HG03175 (cell line): Measurements from ENCODE around the gene LCN9.
"Not testable (repeated sequence)": the region's sequence is repeated elsewhere in the genome, so short reads cannot be mapped to it uniquely, and the experiment has no call there.

Experiments
- ATAC-seq: cut with Tn5 transposase; IDR thresholded peaks from one replicate; pipeline ENCODE4 v1.9.1; 2021; ENCODE audit warnings: mild to moderate bottlenecking, moderate library complexity; ENCODE audit not compliant: unreplicated experiment

LCN9 gene

DNA sequence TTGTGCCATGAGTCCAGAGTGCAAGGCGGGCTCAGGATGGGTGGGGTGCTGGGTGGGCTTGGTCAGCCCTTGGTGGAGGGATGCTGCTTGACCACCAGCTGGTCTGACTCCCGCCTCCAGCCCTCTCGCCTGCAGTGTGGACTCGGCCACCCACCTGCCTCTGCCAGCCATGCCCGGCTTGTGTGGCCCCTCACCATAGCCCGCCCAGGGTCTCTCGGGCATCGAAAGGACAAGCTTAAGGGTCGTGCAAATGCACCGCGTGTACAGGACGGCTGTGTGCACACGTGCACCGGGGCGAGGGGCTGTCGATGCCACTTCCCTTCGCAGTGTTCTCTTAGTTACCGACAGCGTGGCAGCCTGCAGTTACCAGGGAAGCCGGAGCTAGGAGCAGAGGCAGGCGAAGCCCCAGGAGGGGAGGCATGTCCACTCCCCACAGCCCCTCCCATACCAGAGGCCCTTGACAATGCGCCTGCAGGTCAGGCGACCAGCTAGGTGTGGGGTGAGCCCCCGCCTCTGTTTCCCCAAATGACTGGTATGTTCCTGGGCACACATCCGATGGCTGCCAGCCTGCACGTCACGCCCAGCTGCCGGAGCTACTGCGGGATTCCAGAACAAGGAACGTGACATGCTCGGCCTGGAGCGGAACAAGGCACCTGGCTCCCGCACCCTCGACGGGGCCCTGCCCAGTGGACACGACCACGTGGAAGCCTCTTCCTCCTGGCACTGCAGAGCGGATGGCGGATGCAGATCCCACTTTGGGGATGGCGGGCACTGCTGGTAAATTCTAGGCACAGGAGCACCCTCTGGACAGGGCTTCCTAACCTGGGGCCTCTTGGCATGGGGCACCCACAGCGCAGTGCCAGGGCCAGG lies 7.8 kb downstream of the LCN9 start:
- no peak for ATAC-seq

DNA sequence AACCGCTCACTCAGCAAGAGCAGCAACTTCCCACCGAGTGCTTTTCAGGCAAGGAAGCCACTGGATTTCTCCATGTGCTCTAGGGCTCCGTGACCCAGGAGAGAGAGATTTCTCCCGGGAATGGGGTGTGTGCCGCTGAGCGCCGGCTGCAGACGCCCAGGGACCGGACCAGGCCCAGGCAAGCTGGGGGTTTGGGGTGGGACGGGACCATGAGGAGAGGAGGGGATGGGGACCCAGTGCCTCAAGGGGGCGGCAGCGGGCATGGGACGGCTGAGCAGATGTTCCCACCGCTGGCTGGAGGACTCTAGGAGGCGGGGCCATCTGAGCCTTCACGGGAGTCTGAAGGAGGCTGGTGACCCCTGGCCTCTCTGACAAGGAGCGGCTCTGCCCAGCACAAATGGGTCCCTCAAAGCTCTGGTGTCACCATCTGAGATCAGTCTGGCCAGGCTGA lies 8.5 kb downstream of the LCN9 start:
- no peak for ATAC-seq

DNA sequence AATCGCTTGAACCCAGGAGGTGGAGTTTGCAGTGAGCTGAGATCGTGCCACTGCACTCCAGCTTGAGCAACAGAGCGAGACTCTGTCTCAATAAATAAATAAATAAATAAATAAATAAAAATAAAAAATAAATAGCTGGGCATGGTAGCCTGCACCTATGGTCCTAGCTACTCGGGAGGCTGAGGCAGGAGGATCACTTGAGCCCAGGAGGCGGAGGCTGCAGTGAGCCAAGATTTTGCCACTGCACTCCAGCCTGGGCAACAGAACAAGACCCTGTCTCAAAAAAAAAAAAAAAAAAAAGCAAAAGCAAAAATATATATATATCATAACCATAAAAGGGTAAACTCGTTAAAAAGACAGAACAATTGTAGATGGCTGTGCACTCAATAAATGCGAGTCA lies 9.7 kb downstream of the LCN9 start:
- ATAC-seq, result not testable (repeated sequence)

DNA sequence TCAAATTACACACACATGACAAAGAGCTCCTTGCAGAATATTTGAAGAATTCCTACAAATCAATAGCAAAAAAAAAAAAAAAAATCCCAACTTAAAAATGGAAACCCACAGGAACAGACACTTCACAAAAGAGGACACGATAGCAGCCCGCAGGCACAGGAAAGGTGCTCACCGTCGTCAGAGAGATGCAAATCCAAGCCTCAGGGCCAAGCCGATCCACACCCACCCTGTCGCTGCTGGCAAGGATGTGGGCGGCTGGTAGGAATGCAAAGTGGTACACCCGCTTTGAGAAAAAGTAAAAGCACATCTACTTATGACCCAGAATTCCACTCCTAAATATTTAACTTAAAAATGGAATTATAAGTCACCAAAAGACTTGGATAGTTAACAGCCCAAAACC lies 10.8 kb downstream of the LCN9 start:
- ATAC-seq, result no peak

DNA sequence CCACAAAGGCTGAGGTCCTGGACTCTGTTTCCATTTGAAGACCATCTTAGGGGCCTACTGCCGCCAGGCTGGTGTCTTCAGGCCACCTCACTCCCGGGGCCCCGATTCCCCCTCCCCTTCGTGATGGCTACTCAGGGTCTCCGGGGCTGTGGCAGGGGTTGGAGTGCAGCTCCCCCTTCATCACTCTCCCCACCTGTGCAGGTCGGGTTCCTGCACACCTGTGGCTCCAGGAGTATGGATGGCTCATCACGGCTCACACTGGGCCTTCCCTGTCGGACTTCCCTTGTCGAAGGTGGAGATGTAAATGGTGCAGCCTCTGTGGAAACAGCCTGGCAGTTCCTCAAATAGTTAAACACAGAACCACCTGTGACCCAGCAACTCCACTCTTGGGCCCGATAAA lies 11.9 kb downstream of the LCN9 start:
- no peak for ATAC-seq

DNA sequence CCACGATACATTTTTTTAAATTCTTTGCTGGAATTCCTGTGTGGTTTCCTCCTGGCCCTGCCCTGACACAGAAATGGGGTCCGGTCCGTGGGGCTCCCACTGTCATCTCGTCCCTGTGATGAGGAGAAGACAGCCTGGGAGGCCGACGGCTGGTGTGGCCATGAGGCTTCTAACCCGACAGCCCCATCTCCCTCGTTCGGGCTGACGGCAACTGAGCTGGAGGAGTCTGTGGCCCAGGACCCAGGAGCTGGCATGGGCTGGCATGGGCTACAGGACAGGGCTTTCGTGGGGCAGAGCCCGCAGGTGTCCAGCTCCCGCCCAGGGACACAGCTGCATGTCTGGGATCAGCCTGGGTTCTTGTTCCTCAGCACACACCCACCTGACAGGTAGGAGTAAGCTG lies 13.8 kb downstream of the LCN9 start:
- no peak for ATAC-seq

DNA sequence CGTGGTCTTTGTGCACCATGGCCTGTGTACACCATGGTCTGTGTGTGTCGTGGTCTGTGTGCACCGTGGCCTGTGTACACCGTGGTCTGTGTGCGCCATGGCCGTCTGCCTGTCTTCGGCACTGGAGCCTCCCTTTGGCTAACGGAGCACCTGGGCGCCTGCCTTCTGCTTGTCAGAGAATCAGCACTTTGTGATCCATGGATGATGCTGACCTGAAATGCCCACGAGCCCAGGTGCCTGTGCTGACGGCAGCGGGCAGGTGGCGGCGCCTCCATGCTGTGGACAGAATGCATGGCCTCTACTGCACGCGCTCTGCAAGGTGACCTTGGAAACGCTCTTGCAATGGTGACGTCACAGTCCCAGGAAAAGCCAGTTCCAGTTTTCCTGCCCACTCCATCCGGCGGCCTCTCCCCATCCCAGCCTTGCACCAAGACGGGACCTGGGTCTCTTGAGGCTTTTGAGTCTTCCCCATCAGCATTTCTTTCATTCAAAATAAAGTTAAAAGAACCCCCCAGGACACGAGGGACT lies 14.6 kb downstream of the LCN9 start:
- ATAC-seq, result no peak

DNA sequence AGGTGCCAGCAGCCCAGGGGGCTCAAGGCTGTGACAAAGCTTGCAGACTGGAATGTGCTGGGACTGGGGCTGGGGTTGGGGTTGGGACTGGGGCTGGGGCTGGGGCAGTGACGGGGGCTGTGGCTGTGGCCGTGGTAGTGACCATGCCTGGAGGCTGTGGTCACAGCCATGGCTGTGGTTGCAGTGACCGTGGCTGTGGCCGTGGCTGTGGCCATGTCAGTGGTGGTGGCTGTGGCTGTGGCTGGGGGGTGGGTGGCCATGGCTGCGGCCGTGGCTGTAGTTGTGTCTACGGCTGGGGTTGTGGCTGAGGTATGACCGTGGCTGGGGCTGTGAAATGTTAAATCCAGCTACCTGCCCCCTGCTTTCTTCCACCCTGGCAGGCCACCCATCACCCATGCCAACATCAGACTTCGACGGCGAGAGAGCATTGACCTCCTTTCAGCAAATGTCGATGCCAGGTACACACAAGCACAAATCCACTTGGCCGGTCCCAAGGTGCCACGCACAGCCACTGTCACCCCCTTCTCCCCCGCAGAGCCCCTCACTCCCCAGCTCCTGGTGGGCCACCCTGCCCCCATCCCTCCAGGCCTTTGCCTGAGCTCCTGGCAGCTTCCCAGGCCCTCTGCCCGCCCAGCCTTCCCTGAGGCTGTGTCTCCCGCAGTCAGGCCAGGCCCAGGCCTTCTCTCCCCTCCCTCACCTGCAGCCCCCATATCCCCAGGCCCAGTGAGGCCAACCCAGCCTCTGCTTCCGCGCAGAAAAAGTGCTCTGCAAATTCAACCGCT lies 15.3 kb downstream of the LCN9 start:
- ATAC-seq, result no peak

DNA sequence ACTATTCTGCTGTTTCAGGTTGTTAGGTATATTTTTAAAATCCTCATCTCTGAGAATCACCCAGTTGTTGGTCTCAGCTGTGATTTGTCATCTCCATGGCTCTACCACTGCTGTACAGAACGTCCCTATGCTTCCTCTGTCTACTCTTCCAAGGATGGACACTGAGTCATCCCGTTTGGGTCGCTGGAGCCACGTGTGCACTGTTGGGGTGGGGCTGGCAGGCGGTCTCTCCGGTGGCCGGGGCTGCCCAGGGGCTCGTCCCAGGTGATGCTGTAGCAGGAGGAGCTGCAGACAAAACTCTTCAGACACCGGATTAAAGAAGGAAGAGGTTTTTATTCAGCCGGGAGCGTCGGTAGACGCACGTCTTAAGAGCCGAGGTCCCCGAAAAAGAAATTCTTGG lies 16.9 kb downstream of the LCN9 start:
- no peak for ATAC-seq

DNA sequence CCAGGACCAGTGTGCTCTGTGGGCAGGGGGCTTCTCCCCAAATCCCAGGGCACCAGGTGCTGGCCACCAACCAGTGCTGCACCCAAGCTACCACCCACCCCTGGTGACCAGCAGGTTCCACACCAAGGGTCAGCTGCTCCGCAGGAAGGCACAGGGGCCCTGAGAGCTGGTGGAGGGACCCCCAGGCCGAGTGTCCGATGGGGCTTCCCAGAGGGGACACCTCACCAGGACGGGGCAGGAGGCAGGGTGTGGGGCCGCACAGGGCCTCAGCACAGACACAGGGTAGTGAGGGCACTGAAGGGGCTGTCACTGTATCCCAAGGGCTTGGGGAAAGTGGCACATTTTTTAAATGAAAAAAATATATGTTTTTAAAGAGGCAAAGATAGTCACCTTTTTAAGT lies 18.1 kb downstream of the LCN9 start:
- no peak for ATAC-seq

DNA sequence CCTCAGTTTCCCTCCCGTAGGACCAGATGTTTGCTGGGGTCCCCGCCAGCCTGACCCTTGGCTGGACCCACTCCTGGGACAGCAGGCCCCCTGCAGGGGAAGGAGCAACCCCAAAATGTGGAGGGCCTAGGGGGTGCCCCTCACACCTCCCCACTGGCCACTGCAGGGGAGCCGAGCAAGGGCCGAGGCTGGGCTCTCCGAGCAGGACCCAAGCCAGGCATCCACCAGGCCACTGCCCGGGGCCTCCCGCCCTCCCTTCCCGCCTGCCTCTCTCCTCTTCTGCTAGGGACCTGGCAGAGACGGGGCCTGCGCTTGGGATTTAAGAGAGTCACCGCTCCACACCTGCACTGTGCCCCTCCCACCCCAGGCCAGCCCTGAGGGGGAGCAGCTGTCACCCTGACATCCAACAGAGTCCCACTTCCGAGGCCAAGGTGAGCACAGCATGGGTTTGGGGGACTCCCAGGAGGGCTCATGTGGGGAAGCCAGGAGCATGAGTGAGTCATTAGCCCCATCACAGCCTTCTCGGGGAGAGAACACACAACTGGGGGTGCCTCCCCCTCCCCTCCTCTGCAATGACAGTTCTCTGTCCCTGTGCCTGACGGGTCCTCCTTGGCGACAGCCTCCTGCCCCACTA lies 20.4 kb downstream of the LCN9 start:
- ATAC-seq, result no peak

DNA sequence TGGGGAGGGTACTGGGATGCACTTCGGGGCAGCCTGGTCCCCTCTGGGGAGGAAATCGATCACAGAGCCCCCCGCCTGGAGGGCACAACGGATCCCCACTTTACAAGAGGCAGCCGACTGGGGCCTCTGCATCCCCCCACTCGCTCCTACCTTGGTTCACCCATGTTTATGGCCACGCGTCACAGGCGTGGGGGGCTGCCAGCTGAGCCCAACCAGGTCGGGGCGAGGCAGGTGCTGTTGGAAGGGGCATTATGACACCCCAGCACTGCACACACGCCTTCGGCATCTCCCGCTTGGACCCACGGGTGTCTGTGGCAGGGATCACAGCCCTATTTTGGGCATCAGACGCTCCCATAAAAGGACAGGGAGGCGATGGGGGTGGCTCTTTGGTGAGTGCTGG lies 21.6 kb downstream of the LCN9 start:
- ATAC-seq, result no peak

DNA sequence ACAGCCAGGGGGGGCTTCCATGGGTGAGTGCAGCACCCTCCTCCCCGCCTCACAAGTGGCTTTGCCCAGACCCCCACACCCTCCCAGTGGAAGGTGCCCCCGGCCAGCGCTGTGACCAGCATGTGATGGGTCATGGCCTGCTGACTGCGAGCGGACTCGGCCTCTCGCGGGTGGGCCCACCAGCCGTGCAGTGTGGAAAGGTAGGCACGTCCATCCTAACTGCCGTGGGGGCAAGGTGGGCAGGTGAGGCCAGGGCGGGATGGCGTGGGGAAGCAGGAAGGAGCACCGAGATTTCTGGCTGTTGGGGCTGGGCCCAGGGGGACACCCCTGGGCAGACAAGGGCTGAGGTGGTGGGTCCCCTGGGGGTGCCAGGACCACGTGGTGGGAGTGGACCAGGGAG lies 24.1 kb downstream of the LCN9 start:
- ATAC-seq, result no peak

DNA sequence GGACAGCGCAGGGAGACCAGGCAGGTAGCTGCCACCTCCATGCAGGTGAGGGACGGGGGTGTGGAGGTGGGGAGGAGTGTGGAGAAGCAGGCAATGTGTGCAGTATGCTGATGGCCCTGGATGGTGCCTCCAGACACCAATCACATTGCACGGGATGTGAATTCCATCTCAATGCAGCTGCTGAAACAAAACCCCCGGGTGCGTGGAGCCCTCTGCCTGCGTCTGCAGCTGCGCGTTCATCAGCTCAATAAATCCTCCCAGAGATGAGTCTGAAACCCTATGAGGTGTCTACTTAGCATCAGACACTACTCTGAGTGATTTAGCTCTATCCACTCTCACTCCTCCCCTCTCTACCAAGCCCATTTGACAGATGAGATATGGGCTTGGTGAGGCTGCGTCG lies 25.9 kb downstream of the LCN9 start:
- no peak for ATAC-seq

DNA sequence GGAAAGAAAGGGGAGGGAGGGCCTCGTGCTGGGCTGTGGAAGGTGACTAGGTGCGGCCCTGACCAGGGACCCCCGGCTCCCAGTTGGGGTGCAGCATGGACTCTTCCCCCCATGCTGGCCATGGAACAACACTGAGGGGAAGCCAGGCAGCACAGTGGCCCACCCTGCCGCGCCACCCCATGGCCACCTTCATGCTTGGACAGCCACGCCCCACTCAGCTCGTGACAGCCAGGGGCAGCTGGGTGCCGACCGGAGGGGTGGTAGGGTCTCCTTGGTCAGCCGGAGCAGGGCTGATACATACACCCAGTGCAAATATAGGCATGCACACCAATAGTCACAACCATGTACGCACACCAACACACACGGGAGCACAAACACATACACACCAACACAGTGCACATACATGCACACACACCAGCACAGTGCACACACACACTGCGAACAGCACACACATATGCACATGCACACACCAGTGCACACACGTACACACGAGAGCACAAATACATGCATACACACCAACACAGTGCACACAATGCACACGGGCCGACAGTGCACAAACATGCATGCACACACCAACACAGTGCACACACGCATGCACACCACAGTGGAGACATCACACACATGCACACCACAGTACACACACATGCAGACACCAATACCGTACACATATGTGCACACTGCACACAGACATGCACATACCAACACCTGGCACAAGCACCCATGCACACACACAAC lies 27.9 kb downstream of the LCN9 start:
- no peak for ATAC-seq

DNA sequence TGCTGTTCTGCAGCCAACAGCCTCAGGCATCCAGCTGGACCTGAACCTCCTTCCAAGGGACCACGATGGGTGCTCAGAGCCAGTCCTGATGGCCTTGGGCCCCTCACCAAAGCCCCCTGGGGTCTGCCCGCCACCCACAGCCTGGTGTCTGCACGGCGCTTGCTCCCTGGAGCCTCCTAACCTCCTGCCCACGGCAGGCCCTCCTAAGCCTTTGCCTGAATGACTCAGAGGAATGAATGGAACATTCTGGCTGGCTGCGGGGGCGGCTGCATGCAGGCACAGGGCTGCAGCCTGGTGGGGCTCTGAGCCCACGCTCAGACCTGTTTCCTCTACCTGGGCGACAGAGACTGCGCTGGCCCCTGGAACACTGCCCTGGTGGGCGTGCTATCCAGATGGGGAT lies 29.3 kb downstream of the LCN9 start:
- no peak for ATAC-seq

DNA sequence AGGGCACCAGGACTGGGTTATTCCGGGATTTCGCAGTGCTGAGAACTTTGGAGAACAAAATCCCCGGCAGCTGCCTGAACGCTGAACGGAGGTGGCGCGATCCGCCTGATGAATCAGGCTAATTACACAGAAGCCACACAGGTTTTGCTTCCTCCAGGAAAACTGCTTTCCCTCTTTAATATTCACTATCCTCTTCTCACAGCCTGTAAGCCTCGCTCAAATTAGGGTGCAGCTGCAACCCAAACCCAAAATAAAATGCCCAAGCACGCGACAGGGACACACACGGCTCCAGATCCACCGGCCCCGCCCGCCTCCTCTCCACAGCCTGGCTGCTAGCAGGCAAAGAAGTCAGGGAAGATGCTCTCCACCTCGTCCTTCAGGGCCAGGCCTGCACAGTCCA lies 30.2 kb downstream of the LCN9 start:
- no peak for ATAC-seq

DNA sequence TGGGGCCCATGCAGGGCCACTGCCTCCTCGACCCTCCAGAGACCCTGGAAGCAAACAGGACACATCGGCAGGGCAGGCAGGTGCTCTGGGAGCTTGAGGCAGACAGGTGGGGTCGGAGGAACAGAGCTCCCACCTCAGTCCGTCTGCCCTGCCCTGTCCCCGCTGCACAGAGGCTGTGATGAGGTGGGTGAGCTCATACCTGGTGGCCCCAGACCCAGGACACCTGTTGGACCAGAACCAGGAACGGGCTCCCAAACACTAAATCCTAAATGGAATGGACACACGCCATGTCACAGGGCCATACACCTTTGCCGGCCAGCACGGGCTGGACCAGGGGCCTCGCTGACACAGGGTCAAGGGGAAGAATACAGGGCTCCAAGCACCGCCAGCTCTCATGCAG lies 30.7 kb downstream of the LCN9 start:
- ATAC-seq, result no peak

DNA sequence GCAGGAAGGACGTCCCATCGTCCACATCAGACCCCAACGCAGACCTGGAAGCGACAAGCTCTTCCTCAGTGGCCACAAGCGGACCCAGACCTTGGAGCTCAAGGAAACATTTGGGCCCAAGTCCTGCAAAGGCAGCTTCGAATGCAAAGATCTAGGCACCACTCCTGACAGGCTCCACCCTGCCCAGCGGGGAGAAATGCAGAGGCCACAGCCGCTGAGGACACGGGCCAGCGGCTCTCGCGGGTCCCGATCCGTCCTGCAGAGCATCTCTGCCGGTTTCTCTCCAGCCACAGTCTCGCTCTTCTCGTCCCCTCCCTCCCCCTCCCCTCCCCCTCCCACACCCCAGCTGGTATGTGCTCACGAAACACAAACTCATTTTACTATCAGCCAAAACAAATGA lies 31.3 kb downstream of the LCN9 start:
- no peak for ATAC-seq

DNA sequence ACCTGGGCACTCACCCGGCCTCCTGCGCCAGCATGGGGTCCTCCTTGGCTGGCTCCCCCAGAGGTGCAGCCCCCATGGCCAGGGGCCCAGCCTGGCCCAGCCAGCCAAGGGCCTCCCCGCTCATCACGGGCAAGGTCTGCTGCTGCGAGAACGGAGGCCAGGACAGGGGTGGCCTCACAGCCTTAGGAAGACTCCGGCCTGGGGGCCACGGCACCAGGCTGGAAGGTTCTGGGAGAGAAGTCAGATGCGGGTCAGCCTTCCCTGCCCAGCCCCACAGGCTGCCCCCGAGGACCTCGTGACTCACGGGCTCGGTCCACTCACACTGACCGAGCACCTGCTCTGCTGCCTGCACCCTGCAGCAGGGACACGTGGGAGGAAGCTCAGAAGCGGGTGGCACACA lies 31.9 kb downstream of the LCN9 start:
- no peak for ATAC-seq

DNA sequence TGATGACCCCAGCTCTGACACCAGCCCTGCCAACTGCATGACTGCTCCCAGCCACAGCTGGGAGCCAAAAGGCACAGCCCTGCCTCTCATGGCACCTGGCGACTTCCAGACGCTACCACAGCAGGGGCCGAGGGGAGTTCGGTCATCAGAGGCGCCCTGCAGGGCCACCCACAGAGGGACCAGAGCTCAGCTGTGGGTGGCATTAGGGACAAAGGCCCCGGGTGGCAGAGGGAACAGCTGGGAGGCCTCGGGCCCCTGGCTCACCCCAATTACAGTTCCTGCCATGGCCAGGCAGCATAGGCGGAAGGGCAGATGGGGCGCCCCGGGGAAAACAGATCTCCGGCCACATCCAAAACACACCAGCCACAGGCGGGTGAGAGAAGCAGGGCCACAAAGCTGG lies 32.5 kb downstream of the LCN9 start:
- no peak for ATAC-seq
